Stomach smooth muscle (tissue), 2 donors: ENCODE data around the gene NTNG1.

Experiments used
- H3K27ac ChIP-seq: one replicate; pipeline ENCODE4 v1.7.0; 2013; ENCODE audit warnings: mild to moderate bottlenecking, low read length, inconsistent platforms
- H3K27me3 ChIP-seq, 2 donors: one replicate each; pipeline ENCODE4 v1.7.0; 2013; ENCODE audit warnings: low read length in 2 of 2; ENCODE audit not compliant: insufficient read depth in 2 of 2, control insufficient read depth in 1 of 2
- H3K36me3 ChIP-seq, 2 donors: one replicate each; pipeline ENCODE4 v1.7.0; 2013; ENCODE audit warnings: low read length in 2 of 2; ENCODE audit not compliant: control insufficient read depth in 2 of 2, insufficient read depth in 2 of 2
- H3K4me1 ChIP-seq: one replicate; pipeline ENCODE4 v1.7.0; 2013; ENCODE audit warnings: low read length; ENCODE audit not compliant: control insufficient read depth, insufficient read depth
- H3K4me3 ChIP-seq, 2 donors: one replicate each; pipeline ENCODE4 v1.7.0; 2013; ENCODE audit warnings: low read length in 2 of 2
- H3K9ac ChIP-seq, 2 donors: one replicate each; pipeline ENCODE4 v1.7.0; 2013; ENCODE audit warnings: low read length in 2 of 2, mild to moderate bottlenecking in 1 of 2
- H3K9me3 ChIP-seq, 2 donors: one replicate each; pipeline ENCODE4 v1.7.0; 2013; ENCODE audit warnings: low read length in 2 of 2; ENCODE audit not compliant: control insufficient read depth in 2 of 2
- donor health status: healthy.
- donor health status: Pancreatic carcinoma.

Gene NTNG1

DNA sequence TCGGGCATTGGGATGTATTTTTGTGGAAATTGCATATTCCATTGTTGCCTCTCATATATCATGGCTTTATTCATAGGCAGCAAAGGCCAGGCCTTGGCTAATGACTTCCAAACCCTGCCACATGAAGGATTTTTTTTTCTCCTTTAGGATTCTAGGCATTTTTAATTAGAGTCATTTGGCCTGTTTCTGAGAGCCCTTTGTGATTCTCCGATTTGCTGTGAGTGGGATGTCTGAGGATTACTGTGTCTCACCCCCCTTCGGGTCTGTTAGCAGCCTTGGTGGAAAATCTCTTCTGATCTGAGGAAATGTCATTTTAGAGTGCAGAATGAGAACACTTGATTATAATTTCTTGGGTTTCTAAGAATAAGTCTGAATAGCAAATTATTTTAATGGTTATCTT lies 253.5 kb downstream of the NTNG1 start:
- Histone ChIP-seq H3K27ac (no peak overlapping the region), H3K27me3 (no peaks in the 10 kb centered on the region), H3K9ac (no peak overlapping the region), H3K4me1 (no peaks in the 10 kb centered on the region), H3K9me3 (peaks cover 0 to 2% of the 10 kb centered on the region in 2 donors), H3K4me3 (no peak overlapping the region), H3K36me3 (no peaks in the 10 kb centered on the region)

GRCh38 chr1:107401704-107402103 lies 260.9 kb downstream of the NTNG1 start:
- H3K4me1 ChIP-seq: no peaks in the 10 kb centered on the region
- H3K27me3 ChIP-seq: no peaks in the 10 kb centered on the region
- H3K36me3 ChIP-seq: no peaks in the 10 kb centered on the region
- H3K4me3 ChIP-seq: no peak overlapping the region
- H3K27ac ChIP-seq: no peak overlapping the region
- H3K9ac ChIP-seq: no peak overlapping the region
- no peaks in the 10 kb centered on the region for H3K9me3 ChIP-seq

GRCh38 chr1:107404756-107405155 lies 263.9 kb downstream of the NTNG1 start:
- no peak overlapping the region for H3K9ac ChIP-seq
- H3K4me3 ChIP-seq: no peak overlapping the region
- no peaks in the 10 kb centered on the region for H3K9me3 ChIP-seq
- H3K27me3 ChIP-seq: no peaks in the 10 kb centered on the region
- H3K27ac ChIP-seq: no peak overlapping the region
- H3K4me1 ChIP-seq: no peaks in the 10 kb centered on the region
- no peaks in the 10 kb centered on the region for H3K36me3 ChIP-seq

DNA sequence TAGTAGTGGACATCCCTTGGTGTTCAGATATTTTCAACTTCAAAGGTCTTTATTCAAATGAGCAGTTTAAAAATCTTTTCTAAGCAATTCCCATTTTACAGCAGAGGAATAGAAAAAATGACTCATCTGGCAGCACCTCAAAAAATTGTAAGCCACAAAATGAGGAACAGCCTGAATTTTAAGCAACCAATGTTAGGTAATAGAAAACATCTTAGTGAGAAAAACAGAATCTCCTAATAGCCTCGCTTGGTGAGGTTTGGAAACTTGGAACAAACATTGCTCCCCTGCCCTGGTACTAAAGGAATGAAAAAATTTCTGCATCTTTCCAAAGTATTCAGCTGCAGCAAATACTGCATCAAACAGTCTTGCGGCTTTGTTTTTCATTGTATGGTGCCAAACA lies 264.4 kb downstream of the NTNG1 start:
- no peak overlapping the region for H3K27ac ChIP-seq

GRCh38 chr1:107407011-107407410 lies 266.2 kb downstream of the NTNG1 start:
- Histone ChIP-seq H3K9me3 (no peaks in the 10 kb centered on the region), H3K27ac (no peak overlapping the region), H3K36me3 (no peaks in the 10 kb centered on the region), H3K4me3 (no peak overlapping the region), H3K9ac (no peak overlapping the region), H3K4me1 (no peaks in the 10 kb centered on the region), H3K27me3 (no peaks in the 10 kb centered on the region)

More for the DNA sequence above, 264.4 kb downstream of the NTNG1 start:
- Histone ChIP-seq H3K36me3 (no peaks in the 10 kb centered on the region), H3K27me3 (no peaks in the 10 kb centered on the region), H3K4me3 (no peak overlapping the region), H3K9ac (no peak overlapping the region), H3K9me3 (no peaks in the 10 kb centered on the region), H3K4me1 (no peaks in the 10 kb centered on the region)

- H3K4me1 ChIP-seq: no peaks in the 10 kb centered on the region
- H3K27me3 ChIP-seq: no peaks in the 10 kb centered on the region
- no peak overlapping the region for H3K27ac ChIP-seq
- H3K9ac ChIP-seq: no peak overlapping the region
- H3K36me3 ChIP-seq: no peaks in the 10 kb centered on the region
- H3K4me3 ChIP-seq: no peak overlapping the region
- H3K9me3 ChIP-seq: no peaks in the 10 kb centered on the region
These were observed 272.7 kb downstream of the NTNG1 start for GRCh38 chr1:107413546-107413945.

GRCh38 chr1:107413951-107414350 lies 273.1 kb downstream of the NTNG1 start:
- H3K4me3 ChIP-seq: no peak overlapping the region
- no peak overlapping the region for H3K9ac ChIP-seq
- H3K27ac ChIP-seq: no peak overlapping the region
- no peaks in the 10 kb centered on the region for H3K9me3 ChIP-seq
- no peaks in the 10 kb centered on the region for H3K36me3 ChIP-seq
- no peaks in the 10 kb centered on the region for H3K4me1 ChIP-seq
- H3K27me3 ChIP-seq: no peaks in the 10 kb centered on the region

GRCh38 chr1:107414550-107414949 lies 273.7 kb downstream of the NTNG1 start:
- H3K27me3 ChIP-seq: no peaks in the 10 kb centered on the region
- no peaks in the 10 kb centered on the region for H3K4me1 ChIP-seq
- no peaks in the 10 kb centered on the region for H3K36me3 ChIP-seq
- H3K9me3 ChIP-seq: no peaks in the 10 kb centered on the region
- H3K9ac ChIP-seq: no peak overlapping the region
- H3K27ac ChIP-seq: no peak overlapping the region
- no peak overlapping the region for H3K4me3 ChIP-seq

- no peaks in the 10 kb centered on the region for H3K9me3 ChIP-seq
- H3K4me3 ChIP-seq: no peak overlapping the region
- H3K27me3 ChIP-seq: no peaks in the 10 kb centered on the region
- no peaks in the 10 kb centered on the region for H3K4me1 ChIP-seq
- H3K27ac ChIP-seq: no peak overlapping the region
- no peak overlapping the region for H3K9ac ChIP-seq
- H3K36me3 ChIP-seq: no peaks in the 10 kb centered on the region
These were observed 274.4 kb downstream of the NTNG1 start for GRCh38 chr1:107415241-107415640.

DNA sequence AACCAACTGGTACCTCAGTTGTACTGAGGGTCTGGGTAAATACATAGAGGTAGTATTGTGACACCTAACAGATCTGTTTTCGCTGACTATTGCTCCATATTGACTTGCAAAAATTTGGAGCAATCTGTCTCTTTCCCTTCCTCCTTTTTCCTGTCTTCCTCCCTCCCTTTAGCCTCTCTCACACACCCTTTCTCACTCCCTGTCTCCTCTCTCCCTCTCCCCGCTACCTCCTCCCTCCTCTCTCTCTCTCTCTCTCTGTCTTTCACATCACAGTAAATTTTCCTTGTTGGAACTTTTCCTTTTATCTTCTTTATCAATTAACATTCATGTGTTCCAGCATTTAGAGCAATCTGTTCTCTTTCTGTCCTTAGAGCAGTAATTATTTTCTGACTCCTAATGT lies 278.2 kb downstream of the NTNG1 start:
- Histone ChIP-seq H3K4me3 (no peak overlapping the region), H3K9me3 (no peaks in the 10 kb centered on the region), H3K27ac (no peak overlapping the region), H3K27me3 (no peaks in the 10 kb centered on the region), H3K4me1 (no peaks in the 10 kb centered on the region), H3K36me3 (no peaks in the 10 kb centered on the region), H3K9ac (no peak overlapping the region)

- H3K9me3 ChIP-seq: no peaks in the 10 kb centered on the region
- H3K4me1 ChIP-seq: no peaks in the 10 kb centered on the region
- H3K9ac ChIP-seq: no peak overlapping the region
- H3K36me3 ChIP-seq: no peaks in the 10 kb centered on the region
- no peaks in the 10 kb centered on the region for H3K27me3 ChIP-seq
- no peak overlapping the region for H3K4me3 ChIP-seq
- no peak overlapping the region for H3K27ac ChIP-seq
These were observed 282.1 kb downstream of the NTNG1 start for GRCh38 chr1:107422901-107423300.
